Esophagus muscularis mucosa (tissue), 4 donors: ENCODE data around the gene SLC25A36. TPM values are rescaled to one million over a fixed set of nuclear protein-coding genes. Genes with fewer than 3 reads are reported as not detected.

Experiments
- DNase-seq: peaks from one replicate; pipeline ENCODE4 v3.0.0-alpha.2; 2017; ENCODE audit errors: extremely low spot score
- H3K27ac ChIP-seq, 4 donors: fragments of 200-600 bp; sonication (generic); replicated peaks in 1 of 4; 1 replicate in 3 of 4; 2 replicates in 1 of 4; pipeline ENCODE4 v1.5.1; 2016 to 2019; ENCODE audit warnings: mild to moderate bottlenecking in 1 of 4
- H3K27me3 ChIP-seq, 4 donors: fragments of 200-600 bp; sonication (generic); one replicate each; pipeline versions ENCODE4 v1.5.1 to v1.6.0; 2016 to 2019
- H3K36me3 ChIP-seq, 4 donors: fragments of 200-600 bp; sonication (generic); one replicate each; pipeline ENCODE4 v1.5.1; 2016 to 2019
- H3K4me1 ChIP-seq, 4 donors: fragments of 200-600 bp; sonication (generic); one replicate each; pipeline ENCODE4 v1.5.1; 2016 to 2019
- H3K4me3 ChIP-seq, 4 donors: fragments of 200-600 bp; sonication (generic); 1 replicate in 2 of 4; 2 replicates in 2 of 4; pipeline ENCODE4 v1.5.1; 2016 to 2019; ENCODE audit warnings: mild to moderate bottlenecking in 4 of 4, moderate library complexity in 1 of 4
- H3K9me3 ChIP-seq, 4 donors: fragments of 200-600 bp; sonication (generic); 1 replicate in 3 of 4; 2 replicates in 1 of 4; pipeline ENCODE4 v1.5.1; 2016 to 2019
- CTCF ChIP-seq, 3 experiments: fragments of 200-600 bp in 2 of 3; fragments of 450-650 bp in 1 of 3; sonication (generic) in 2 of 3; IDR thresholded peaks; one replicate each; pipeline ENCODE4 v1.5.1; 2017 to 2019; ENCODE audit warnings: antibody characterized with exemption in 3 of 3, mild to moderate bottlenecking in 2 of 3, moderate library complexity in 1 of 3
- EP300 ChIP-seq: sonication (generic); formaldehyde crosslinking; IDR thresholded peaks from one replicate; pipeline ENCODE4 v1.6.1; 2017; ENCODE audit warnings: antibody characterized with exemption
- POLR2A ChIP-seq: fragments of 450-650 bp; IDR thresholded peaks from one replicate; pipeline ENCODE4 v1.6.1; 2017; ENCODE audit warnings: antibody characterized with exemption, moderate library complexity, mild to moderate bottlenecking, low read depth
- POLR2AphosphoS5 ChIP-seq, 2 donors: sonication (generic); formaldehyde crosslinking; IDR thresholded peaks; one replicate each; pipeline ENCODE4 v1.6.1; 2017; ENCODE audit warnings: antibody characterized with exemption in 2 of 2
- WGBS: methylation state at CpG from one replicate; pipeline ENCODE4 v1.1.5; 2018; 5-methylcytosine and 5-hydroxymethylcytosine counted together
- intact Hi-C: fragments of 100-400 bp; cut with DNase I; formaldehyde crosslinking; loops from one replicate; pipeline ENCODE4 v1.15.1; 2023
- total RNA-seq, 4 donors: library from RNA; depleted of rRNA; stranded (reverse); fragments of >200 nt; gene quantifications; one replicate each; pipeline versions ENCODE4 v1.1.0 to v1.2.1, GENCODE V29; 2016

SLC25A36 gene
- total RNA-seq, 4 donors from 2014 or later = 42.8 to 56.9 (median 53.8) TPM

DNA sequence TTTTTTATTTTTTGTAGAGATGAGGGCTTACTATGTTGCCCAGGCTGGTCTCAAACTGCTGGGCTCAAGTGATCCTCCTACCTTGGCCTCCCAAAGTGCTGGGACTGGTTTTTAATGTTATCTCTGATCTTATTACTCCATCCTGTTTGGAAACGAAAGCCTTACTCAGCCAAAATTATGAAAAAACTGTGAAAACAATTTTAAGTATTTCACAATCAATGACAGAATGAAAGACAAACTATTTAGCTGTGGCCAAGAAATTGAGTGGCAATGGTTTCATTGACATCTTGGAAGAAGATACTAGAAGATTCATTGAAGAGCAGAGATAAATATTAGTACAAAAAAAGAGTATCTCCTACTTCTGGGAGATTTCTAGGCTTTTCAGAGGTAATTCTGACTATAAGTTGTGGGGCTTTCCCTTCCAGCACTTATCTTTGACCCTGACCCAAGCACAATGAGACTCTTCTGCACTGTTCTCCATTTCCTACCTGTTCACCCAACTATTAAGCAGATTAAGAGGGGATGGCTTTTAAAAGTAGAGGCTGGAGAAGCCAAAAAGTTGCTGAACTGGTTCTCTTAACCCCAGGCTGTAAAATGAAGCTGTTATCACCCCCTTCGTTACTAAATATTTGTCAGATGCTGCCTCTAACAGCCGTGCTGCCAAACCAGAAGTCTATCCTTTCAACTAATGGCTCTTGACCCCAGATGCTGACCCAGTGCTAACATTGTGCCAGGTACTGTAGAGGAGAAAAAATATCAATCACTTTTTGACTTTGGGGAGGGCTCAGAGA, 14.2 kb upstream of the SLC25A36 start:
- H3K27me3 ChIP-seq = peaks cover 0 to 7% (median 0%) of the 10 kb centered on the region in 4 donors
- H3K4me3 ChIP-seq = no peak overlapping the region
- H3K4me1 ChIP-seq = peaks cover 0 to 10% (median 7%) of the 10 kb centered on the region in 4 donors
- no peaks in the 10 kb centered on the region for H3K9me3 ChIP-seq
- no peak overlapping the region for H3K27ac ChIP-seq
- no peaks in the 10 kb centered on the region for H3K36me3 ChIP-seq
- TF ChIP-seq EP300 = no peak
- TF ChIP-seq POLR2A = no peak
- no peak for TF ChIP-seq CTCF (IDR thresholded peaks at IDR 0.05)
- 74% methylated on average over 2 of the region's 3 CpGs for WGBS
- intact Hi-C loops = no loop called here
- DNase-seq = no peak

DNA sequence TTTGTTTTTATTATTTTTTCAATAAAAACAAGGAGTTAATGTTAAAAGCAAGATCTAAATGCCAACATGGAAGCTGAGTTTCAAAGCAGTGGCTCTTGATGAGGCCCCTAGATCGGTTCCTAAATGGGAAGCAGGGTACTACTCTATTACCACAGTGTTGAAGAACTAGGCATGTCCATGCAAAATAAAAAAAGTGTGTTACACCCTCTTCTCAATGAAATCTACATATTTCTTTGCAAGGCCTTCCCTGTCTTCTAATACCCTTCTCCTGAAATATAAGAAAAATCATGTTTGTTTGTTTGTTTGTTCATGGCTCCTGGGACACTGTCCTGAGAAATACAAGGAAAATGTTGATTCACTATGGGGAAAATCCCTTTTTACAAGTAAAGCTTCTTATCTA, 12.2 kb upstream of the SLC25A36 start:
- no peak overlapping the region for H3K27ac ChIP-seq
- H3K9me3 ChIP-seq = no peaks in the 10 kb centered on the region
- intact Hi-C loops = no loop called here
- no peak for DNase-seq
- H3K27me3 ChIP-seq = peaks cover 0 to 7% (median 0%) of the 10 kb centered on the region in 4 donors
- TF ChIP-seq POLR2A = no peak
- TF ChIP-seq POLR2AphosphoS5 (IDR thresholded peaks at IDR 0.05) = no peak
- TF ChIP-seq EP300 = no peak
- no peak for TF ChIP-seq CTCF (IDR thresholded peaks at IDR 0.05)
- H3K36me3 ChIP-seq = no peaks in the 10 kb centered on the region
- WGBS = 90% methylated on average over 1 of the region's 1 CpG
- H3K4me1 ChIP-seq = peaks cover 0 to 10% (median 7%) of the 10 kb centered on the region in 4 donors
- no peak overlapping the region for H3K4me3 ChIP-seq

GRCh38 chr3:140931016-140931454, 10.6 kb upstream of the SLC25A36 start:
- Histone ChIP-seq H3K27ac (no peak overlapping the region), H3K4me1 (no peaks in the 10 kb centered on the region), H3K9me3 (no peaks in the 10 kb centered on the region), H3K36me3 (no peaks in the 10 kb centered on the region), H3K4me3 (no peak overlapping the region), H3K27me3 (peaks cover 0 to 7% (median 0%) of the 10 kb centered on the region in 4 donors)
- DNase-seq = no peak
- intact Hi-C loops = no loop called here
- TF ChIP-seq EP300 (no peak), POLR2A (no peak), POLR2AphosphoS5 (IDR thresholded peaks at IDR 0.05) (no peak), CTCF (IDR thresholded peaks at IDR 0.05) (no peak)
- WGBS = 11% methylated on average over 12 of the region's 12 CpGs

DNA sequence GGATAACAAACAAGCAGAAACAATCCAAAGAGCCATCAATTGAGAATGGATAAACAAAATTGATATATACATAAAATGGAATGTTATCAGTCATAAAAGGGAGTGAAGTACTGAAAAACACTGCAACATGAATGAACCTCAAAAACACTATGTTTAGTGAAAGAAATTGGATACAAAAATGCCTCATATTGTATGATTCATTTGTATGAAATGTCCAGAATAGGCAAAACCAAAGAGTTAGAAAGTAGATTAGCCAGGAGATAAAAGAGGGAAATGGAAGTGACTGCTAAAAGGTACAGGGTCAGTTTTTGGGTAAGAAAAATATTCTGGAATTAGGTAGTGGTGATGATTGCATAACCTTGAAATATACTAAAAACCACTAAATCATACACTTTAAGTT, 9.8 kb upstream of the SLC25A36 start:
- no peak for DNase-seq
- Histone ChIP-seq H3K4me3 (no peak overlapping the region), H3K4me1 (no peaks in the 10 kb centered on the region), H3K9me3 (no peaks in the 10 kb centered on the region), H3K36me3 (no peaks in the 10 kb centered on the region), H3K27ac (no peak overlapping the region), H3K27me3 (peaks cover 0 to 7% (median 0%) of the 10 kb centered on the region in 4 donors)
- intact Hi-C loops = no loop called here
- no peak for TF ChIP-seq CTCF (IDR thresholded peaks at IDR 0.05)
- no peak for TF ChIP-seq EP300
- TF ChIP-seq POLR2A = no peak
- TF ChIP-seq POLR2AphosphoS5 (IDR thresholded peaks at IDR 0.05) = no peak
